Activated naive CD4-positive, alpha-beta T cell (primary cell): ENCODE results near the gene TNKS2.

Experiments
- DNase-seq, 4 experiments: peaks; one replicate each; lab custom pipeline; 2025; lab: John Stamatoyannopoulos, UW

The TNKS2 gene

GRCh38 chr10:91908337-91909116 lies 110.3 kb downstream of the TNKS2 start:
- peak; percentile 36 to 71 (median 54) for DNase-seq

- no peak for DNase-seq
These were observed 111.0 kb downstream of the TNKS2 start, which contains the start of gene FGFBP3 for GRCh38 chr10:91909117-91909677. Gene FGFBP3 (minus strand): TSS chr10:91909486. CDS start chr10:91908969, 517 bp downstream.

- no peak for DNase-seq
These were observed 112.2 kb downstream of the TNKS2 start for GRCh38 chr10:91910467-91910866.
